HFF-Myc (cell line): ENCODE data around the gene ARSA.

ENCODE experiments used
- DNase-seq: peaks from one replicate; pipeline ENCODE4 v3.0.0-alpha.2; 2011; ENCODE audit warnings: low read depth; ENCODE audit errors: extremely low read depth
- H3K4me3 ChIP-seq: replicated peaks from 2 replicates; pipeline ENCODE4 v1.5.1; 2011; ENCODE audit warnings: low read depth, mild to moderate bottlenecking, control low read depth, low read length
- CTCF ChIP-seq: IDR thresholded peaks from 2 replicates; pipeline ENCODE4 v1.5.1; 2012; ENCODE audit warnings: mild to moderate bottlenecking, low read depth, low read length, control low read depth; ENCODE audit errors: missing control alignments

Gene ARSA

GRCh38 chr22:50605002-50605612 lies 22.8 kb downstream of the ARSA start:
- no peak overlapping the region for H3K4me3 ChIP-seq
- no peak for DNase-seq
- no peak for TF ChIP-seq CTCF

- H3K4me3 ChIP-seq = no peak overlapping the region
- DNase-seq = no peak
- no peak for TF ChIP-seq CTCF
Observed at GRCh38 chr22:50604256-50605001, 23.5 kb downstream of the ARSA start.

- no peak overlapping the region for H3K4me3 ChIP-seq
- no peak for DNase-seq
- TF ChIP-seq CTCF = no peak
Observed at GRCh38 chr22:50603511-50604255, 24.3 kb downstream of the ARSA start.

- no peak for TF ChIP-seq CTCF
- no peak for DNase-seq
- H3K4me3 ChIP-seq = no peak overlapping the region
Observed at GRCh38 chr22:50602338-50602700, 25.6 kb downstream of the ARSA start.

- no peak for TF ChIP-seq CTCF
- no peak for DNase-seq
- no peak overlapping the region for H3K4me3 ChIP-seq
Observed at GRCh38 chr22:50601669-50602337, 26.1 kb downstream of the ARSA start.

- DNase-seq = no peak
- H3K4me3 ChIP-seq = no peak overlapping the region
- TF ChIP-seq CTCF = no peak
Observed at GRCh38 chr22:50600967-50601668, 26.8 kb downstream of the ARSA start.
